K562 (cell line): Measurements from ENCODE around the gene KHNYN. TPM values are rescaled to one million over a fixed set of nuclear protein-coding genes. Genes with fewer than 3 reads are reported as not detected.

Source experiments
- ATAC-seq: fragments of 200-7000 bp; cut with Tn5 transposase; 3 replicates; pipeline ENCODE4 v1.9.1; 2020; ENCODE audit warnings: moderate library complexity
- BruUV-seq: library from RNA; stranded (reverse); fragments of 400-500 nt; replicated peaks from 2 replicates; lab custom pipeline; 2021; lab: Mats Ljungman, UMichigan
- CTCF ChIA-PET: fragments of 300-600 bp; formaldehyde crosslinking; extraction: SDS; loops from one replicate; lab custom pipeline; 2021; ENCODE audit warnings: low intra/inter-chr PET ratio; lab: Yijun Ruan, JAX
- POLR2A ChIA-PET: fragments of 300-600, 350-650 bp; sonication (Branson Sonifier 250); formaldehyde crosslinking; extraction: SDS; loops from one replicate; lab custom pipeline; 2021; ENCODE audit warnings: antibody characterized with exemption, inconsistent platforms; lab: Yijun Ruan, JAX
- DNase-seq, 4 experiments: peaks; one replicate each; pipeline versions ENCODE4 v3.0.0 to v3.0.0-alpha.2; 2011 to 2018; ENCODE audit warnings: low spot score in 3 of 4, mixed read lengths in 3 of 4; ENCODE audit errors: extremely low read depth in 1 of 4
- FAIRE-seq: peaks from 2 replicates; lab custom pipeline; 2011; peaks lifted over from hg19 to GRCh38; lab: Jason Lieb, UNC
- H2AFZ ChIP-seq: 2 replicates; pipeline ENCODE4 v1.6.0; 2011; ENCODE audit warnings: low read depth, low read length, control low read depth, inconsistent platforms
- H3K27ac ChIP-seq: fragments of 200-600 bp; 3 replicates; pipeline ENCODE4 v1.8.0; 2011; ENCODE audit warnings: low read depth, mild to moderate bottlenecking, control low read depth, inconsistent platforms, low read length, moderate library complexity, mixed read lengths; ENCODE audit errors: extremely low read depth
- H3K27me3 ChIP-seq, 2 experiments: fragments of 300-600 bp in 1 of 2; 2 replicates in 1 of 2; 3 replicates in 1 of 2; pipeline versions ENCODE4 v1.6.0 to v1.8.0; 2011; ENCODE audit warnings: inconsistent platforms in 2 of 2, low read length in 2 of 2, mild to moderate bottlenecking in 1 of 2, mixed read lengths in 1 of 2, moderate library complexity in 1 of 2; ENCODE audit not compliant: control insufficient read depth in 2 of 2, insufficient read depth in 2 of 2
- H3K36me3 ChIP-seq: fragments of 300-600 bp; 3 replicates; pipeline ENCODE4 v1.8.0; 2011; ENCODE audit warnings: mild to moderate bottlenecking, low read length, inconsistent platforms; ENCODE audit not compliant: control insufficient read depth, insufficient read depth
- H3K4me1 ChIP-seq, 2 experiments: fragments of 200-600 bp in 1 of 2; replicated peaks in 1 of 2; 2 replicates in 1 of 2; 3 replicates in 1 of 2; pipeline versions ENCODE4 v1.5.1 to v1.8.0; 2011; ENCODE audit warnings: inconsistent platforms in 2 of 2, low read length in 2 of 2, mild to moderate bottlenecking in 1 of 2, mixed read lengths in 1 of 2, moderate library complexity in 1 of 2; ENCODE audit not compliant: control insufficient read depth in 2 of 2, insufficient read depth in 2 of 2
- H3K4me2 ChIP-seq: 2 replicates; pipeline ENCODE4 v1.6.1; 2011; ENCODE audit warnings: low read length, control low read depth, inconsistent platforms, mixed read lengths; ENCODE audit not compliant: insufficient read depth
- H3K4me3 ChIP-seq: fragments of 200-600 bp; sonication (generic), shearing (Covaris generic); 2 replicates; pipeline ENCODE4 v1.5.1; 2016; ENCODE audit warnings: control low read depth, inconsistent platforms
- H3K79me2 ChIP-seq: fragments of 200-600 bp; 3 replicates; pipeline ENCODE4 v1.8.0; 2011; ENCODE audit warnings: low read length, inconsistent platforms; ENCODE audit not compliant: control insufficient read depth, insufficient read depth
- H3K9ac ChIP-seq, 2 experiments: 2 replicates each; pipeline versions ENCODE4 v1.6.0 to v1.6.1; 2011; ENCODE audit warnings: low read depth in 2 of 2, low read length in 2 of 2, control low read depth in 1 of 2, inconsistent platforms in 1 of 2, mild to moderate bottlenecking in 1 of 2, mixed read lengths in 1 of 2; ENCODE audit not compliant: insufficient read depth in 1 of 2
- H3K9me1 ChIP-seq: one replicate; pipeline ENCODE4 v1.6.0; 2011; ENCODE audit warnings: inconsistent platforms, mild to moderate bottlenecking, low read length, moderate library complexity; ENCODE audit not compliant: control insufficient read depth, insufficient read depth
- H3K9me3 ChIP-seq: replicated peaks from 2 replicates; pipeline ENCODE4 v1.5.1; 2011; ENCODE audit warnings: low read depth, low read length, inconsistent platforms; ENCODE audit not compliant: control insufficient read depth, insufficient read depth
- H4K20me1 ChIP-seq: replicated peaks from 2 replicates; pipeline ENCODE4 v1.6.1; 2011; ENCODE audit warnings: low read length, inconsistent platforms, mixed read lengths; ENCODE audit not compliant: control insufficient read depth, insufficient read depth
- BRD9 ChIP-seq: fragments of 450-650 bp; IDR thresholded peaks from 2 replicates; pipeline ENCODE4 v1.6.1; 2018; ENCODE audit warnings: low read depth; ENCODE audit not compliant: partially characterized antibody
- ERF ChIP-seq: fragments of 450-650 bp; formaldehyde crosslinking; IDR thresholded peaks from 2 replicates; pipeline ENCODE4 v1.4.0; 2020; ENCODE audit warnings: mild to moderate bottlenecking, mixed read lengths
- ETS2 ChIP-seq: IDR thresholded peaks from 2 replicates; pipeline ENCODE4 v1.6.1; 2016; ENCODE audit warnings: borderline replicate concordance, missing genetic modification characterization, mild to moderate bottlenecking, moderate library complexity, missing compliant biosample characterization; ENCODE audit not compliant: poor library complexity, severe bottlenecking
- EZH2 ChIP-seq: IDR thresholded peaks from 2 replicates; pipeline ENCODE4 v1.6.1; 2012; ENCODE audit warnings: low read depth, mild to moderate bottlenecking, inconsistent platforms, low read length, borderline replicate concordance
- GABPA ChIP-seq: fragments of 200-800 bp; sonication (Bioruptor generic); conservative IDR thresholded peaks from 2 replicates; pipeline ENCODE4 v1.6.1; 2016; ENCODE audit warnings: low read depth, missing genetic modification characterization, missing compliant biosample characterization
- GATAD2A ChIP-seq: fragments of 450-650 bp; IDR thresholded peaks from 2 replicates; pipeline ENCODE4 v1.6.1; 2017
- NR2C2 ChIP-seq, 2 experiments: fragments of 200-800 bp in 1 of 2; sonication (Bioruptor generic) in 1 of 2; sonication (generic) in 1 of 2; formaldehyde crosslinking in 1 of 2; IDR thresholded peaks; 2 replicates each; pipeline versions ENCODE4 v1.6.1 to v1.8.0; 2016 to 2022; ENCODE audit warnings: mild to moderate bottlenecking in 1 of 2, missing compliant biosample characterization in 1 of 2, missing genetic modification characterization in 1 of 2, missing genetic modification reagents in 1 of 2
- NR3C1 ChIP-seq: sonication (generic); formaldehyde crosslinking; IDR thresholded peaks from 2 replicates; pipeline ENCODE4 v1.8.1; 2022; ENCODE audit warnings: missing genetic modification reagents
- PHF20 ChIP-seq: fragments of 450-650 bp; IDR thresholded peaks from 2 replicates; pipeline ENCODE4 v1.6.1; 2018; ENCODE audit not compliant: partially characterized antibody
- PHF8 ChIP-seq: fragments of 200-600 bp; sonication (generic); IDR thresholded peaks from 2 replicates; pipeline ENCODE4 v1.6.1; 2012; ENCODE audit warnings: mixed run types, mild to moderate bottlenecking, inconsistent platforms, low read length, moderate library complexity, borderline replicate concordance
- RBFOX2 ChIP-seq: fragments of 200-400 bp; formaldehyde crosslinking; IDR thresholded peaks from 2 replicates; pipeline ENCODE4 v1.6.1; 2017; ENCODE audit warnings: low read depth, mild to moderate bottlenecking, low read length, moderate library complexity
- SMARCE1 ChIP-seq: fragments of 450-650 bp; IDR thresholded peaks from 2 replicates; pipeline ENCODE4 v1.7.1; 2016; ENCODE audit warnings: mild to moderate bottlenecking
- SUPT5H ChIP-seq: fragments of 450-650 bp; IDR thresholded peaks from 2 replicates; pipeline ENCODE4 v1.6.1; 2016
- TAF7 ChIP-seq: fragments of 450-650 bp; IDR thresholded peaks from 2 replicates; pipeline ENCODE4 v1.6.1; 2016; ENCODE audit warnings: missing genetic modification characterization, missing compliant biosample characterization
- ZNF561 ChIP-seq: fragments of 450-650 bp; formaldehyde crosslinking; conservative IDR thresholded peaks from 2 replicates; pipeline ENCODE4 v1.4.0; 2020; ENCODE audit warnings: mild to moderate bottlenecking, moderate library complexity
- ZNF766 ChIP-seq: fragments of 200-800 bp; sonication (Bioruptor generic); conservative IDR thresholded peaks from 2 replicates; pipeline ENCODE4 v1.6.1; 2016; ENCODE audit warnings: missing genetic modification characterization, missing compliant biosample characterization
- WGBS: fragments of 100-300 bp; shearing (Covaris generic); methylation state at CpG from one replicate; pipeline ENCODE4 v1.1.6; 2016; ENCODE audit warnings: low coverage, mixed read lengths; ENCODE audit not compliant: insufficient coverage; ENCODE audit errors: missing lambda C conversion rate; 5-methylcytosine and 5-hydroxymethylcytosine counted together
- in situ Hi-C: fragments of 300-500 bp; cut with MboI; formaldehyde crosslinking; loops from 4 replicates; pipeline ENCODE4 v1.15.0; 2018; ENCODE audit warnings: inconsistent platforms, mixed read lengths
- intact Hi-C: fragments of 100-400 bp; cut with micrococcal nuclease; formaldehyde crosslinking; loops from 2 replicates; pipeline ENCODE4 v1.14.2; 2022
- polyA plus RNA-seq, 8 experiments: library from polyadenylated mRNA; depleted of rRNA in 4 of 8; stranded (reverse) in 5 of 8; unstranded in 3 of 8; fragments of >200 nt; fragmentation: Nextera tagmentation in 2 of 8; fragmentation: Illumina TruSeq in 1 of 8; extraction: Ambion mirVana in 2 of 8; extraction: Trizol in 1 of 8; gene quantifications; 2 replicates each; pipeline versions ENCODE4 v1.2.1 to v1.2.3, GENCODE V29; 2011 to 2014; ENCODE audit warnings: inconsistent platforms in 1 of 8, missing spikeins in 1 of 8
- total RNA-seq, 7 experiments: library from RNA; depleted of rRNA in 6 of 7; stranded (reverse); fragments of >200 nt in 6 of 7; fragmentation: Illumina TruSeq in 2 of 7; extraction: Trizol in 2 of 7; gene quantifications; 2 replicates each; pipeline versions ENCODE4 v1.2.1 to v1.2.3, GENCODE V29; 2011 to 2021; ENCODE audit warnings: low replicate concordance in 1 of 7

Gene KHNYN
- total and polyA plus RNA-seq, 9 of the 15 experiments (the other 6 are each of a cell fraction or from before 2014, with no cell fraction given): 0.76 to 26.0 (median 14.1) TPM

GRCh38 chr14:24442240-24443052 is 12.7 kb downstream of the KHNYN start, which contains the start of gene SDR39U1 (continued):
- TF ChIP-seq ETS2 (tag) (no peak), GATAD2A (no peak), ZNF561 (CRISPR knock-in tag) (no peak), RBFOX2 (peak; percentile 86)

DNA sequence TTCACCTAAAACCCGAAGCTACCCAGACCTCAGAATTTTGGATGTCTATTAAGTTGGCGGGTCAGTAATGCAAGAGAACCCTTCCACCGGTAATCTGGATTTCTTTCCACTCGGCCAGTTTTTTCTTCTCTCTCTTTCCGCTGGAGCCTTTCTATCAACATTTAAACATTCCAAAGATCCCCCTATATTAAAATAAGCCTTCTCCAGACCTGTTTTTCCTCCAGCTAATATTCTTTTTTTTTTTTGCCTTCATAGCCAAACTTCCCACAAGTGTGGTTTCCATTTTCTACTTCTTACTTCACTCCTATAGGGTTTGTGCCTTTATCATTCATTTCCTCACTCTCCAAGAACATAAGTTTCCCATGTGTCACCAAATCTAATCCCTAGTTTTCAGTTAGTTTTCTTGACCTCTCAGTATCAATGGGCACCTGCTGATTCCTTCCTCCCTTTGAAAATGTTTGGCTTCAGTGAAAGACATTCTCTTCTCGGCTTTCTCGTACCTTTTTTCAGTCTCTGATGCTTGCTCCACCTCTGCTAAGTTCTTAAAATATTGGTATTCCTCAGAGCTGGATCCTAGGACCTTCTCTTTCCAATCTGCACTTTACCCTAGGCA is 13.4 kb downstream of the KHNYN start:
- Histone ChIP-seq H3K27me3 (no peaks in the 10 kb centered on the region), H3K36me3 (peaks cover 34% of the 10 kb centered on the region), H3K9me1 (no peaks in the 10 kb centered on the region), H4K20me1 (no peaks in the 10 kb centered on the region), H3K9ac (peak overlapping the region; percentile 66 to 91), H3K4me3 (peak overlapping the region; percentile 68), H3K4me1 (peaks cover 0 to 10% of the 10 kb centered on the region in 2 experiments; a peak in 2 of 5 replicates), H3K79me2 (peaks cover 23% of the 10 kb centered on the region), H3K4me2 (peak overlapping the region; percentile 98), H3K9me3 (no peaks in the 10 kb centered on the region), H3K27ac (peak overlapping the region; percentile 91), H2AFZ (peak overlapping the region; percentile 88)
- 0% methylated on average over 6 of the region's 7 CpGs for WGBS
- in situ Hi-C loops: no loop called here
- CTCF ChIA-PET: no interaction called here
- FAIRE-seq (no peak), DNase-seq (no peak), ATAC-seq (no peak)
- intact Hi-C loops: no loop called here
- TSS peak; percentile 87 for BruUV-seq
- POLR2A ChIA-PET: interaction anchor here (3.6 kb wide), 1 partner anchor 13 kb away, joined by 43 read pairs; the partner anchor contains the start of genes CBLN3 and KHNYN
- TF ChIP-seq NR3C1 (CRISPR knock-in tag) (no peak), GABPA (tag) (peak; percentile 67), SMARCE1 (peak; percentile 39; the same call in 1 of the 2 replicates), ERF (CRISPR knock-in tag) (no peak), SUPT5H (0 out of 2 replicates have a peak, but pooled peaks have one; percentile 55), BRD9 (no peak), PHF8 (peak; percentile 32), EZH2 (no peak), NR2C2 (CRISPR knock-in tag; IDR thresholded peaks at IDR 0.05) (no peak), NR2C2 (tag; IDR thresholded peaks at IDR 0.05) (peak; percentile 95), TAF7 (tag) (0 out of 2 replicates have a peak, but pooled peaks have one; percentile 11), ZNF766 (CRISPR knock-in tag) (0 out of 2 replicates have a peak, but pooled peaks have one; percentile 47), PHF20 (peak; percentile 7)
